GM21526 (cell line): ENCODE measurements around the gene PDHB.

Source experiments
- ATAC-seq: cut with Tn5 transposase; IDR thresholded peaks from one replicate; pipeline ENCODE4 v1.9.1; 2021; ENCODE audit warnings: moderate library complexity; ENCODE audit not compliant: unreplicated experiment, low FRiP score

PDHB gene

DNA sequence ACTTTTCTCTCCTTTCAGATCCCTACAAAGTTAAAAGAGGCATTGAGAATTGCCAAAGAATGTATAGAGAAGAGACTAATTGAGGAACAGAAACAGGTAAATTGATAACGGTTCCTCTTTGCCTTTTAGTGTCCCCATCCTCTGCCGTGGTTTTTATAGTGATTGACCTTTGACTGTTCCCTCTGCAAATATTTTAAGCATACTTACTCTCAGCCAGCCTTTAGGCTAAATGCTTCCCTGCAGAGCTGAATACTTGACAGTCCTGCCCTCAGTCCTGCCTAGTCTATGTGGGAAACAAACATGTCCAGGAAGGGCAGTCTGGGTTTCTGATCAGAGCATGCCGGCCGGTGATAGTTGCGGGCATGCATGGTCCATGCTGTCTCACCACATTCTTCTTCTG, 24.7 kb downstream of the PDHB start:
- no peak for ATAC-seq

DNA sequence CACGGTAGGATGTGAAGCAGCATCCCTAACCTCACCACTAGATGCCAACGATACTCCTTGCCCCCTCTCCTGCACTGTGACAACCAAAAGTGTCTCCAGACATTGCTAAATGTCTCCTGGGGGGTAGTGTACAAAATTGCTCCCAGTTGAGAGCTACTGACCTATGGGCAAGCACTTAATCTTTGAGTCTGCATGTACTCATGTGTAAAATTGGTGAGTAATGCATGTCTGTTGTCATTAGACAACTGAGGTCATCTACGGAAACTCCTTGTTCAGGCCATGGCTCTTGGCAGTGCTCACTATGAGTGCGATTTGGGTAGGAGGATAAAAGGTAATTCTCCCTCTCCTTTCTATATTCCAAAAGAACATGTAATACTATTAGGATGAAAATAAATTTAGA, 29.2 kb downstream of the PDHB start:
- ATAC-seq = no peak

DNA sequence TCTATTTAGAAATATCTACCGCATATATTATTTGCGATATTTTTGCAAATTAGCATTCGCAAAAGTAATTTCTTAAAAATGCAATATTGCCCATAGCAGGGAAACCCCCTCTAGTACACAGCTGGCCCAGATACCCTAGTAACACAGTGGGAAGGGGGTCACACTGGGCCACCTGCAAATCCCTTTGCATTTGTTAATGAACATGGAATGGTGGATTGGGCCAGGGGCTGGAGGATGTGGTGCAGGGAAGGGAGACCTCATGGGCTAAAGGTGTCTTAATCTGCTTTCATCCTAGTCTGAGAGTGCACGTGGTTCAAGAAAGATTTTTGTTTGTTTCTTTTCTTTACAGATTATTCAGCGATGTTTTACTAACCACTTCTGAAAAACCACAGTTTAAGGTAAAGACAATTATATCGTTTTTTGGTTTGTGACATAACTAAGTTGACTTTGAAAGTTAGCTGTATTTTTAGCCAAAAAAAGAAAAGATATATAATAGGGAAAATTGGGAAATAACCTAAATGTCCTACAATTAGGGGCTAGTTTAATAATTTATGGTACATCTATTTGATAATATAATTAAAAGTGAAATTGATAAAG, 30.0 kb downstream of the PDHB start:
- no peak for ATAC-seq

DNA sequence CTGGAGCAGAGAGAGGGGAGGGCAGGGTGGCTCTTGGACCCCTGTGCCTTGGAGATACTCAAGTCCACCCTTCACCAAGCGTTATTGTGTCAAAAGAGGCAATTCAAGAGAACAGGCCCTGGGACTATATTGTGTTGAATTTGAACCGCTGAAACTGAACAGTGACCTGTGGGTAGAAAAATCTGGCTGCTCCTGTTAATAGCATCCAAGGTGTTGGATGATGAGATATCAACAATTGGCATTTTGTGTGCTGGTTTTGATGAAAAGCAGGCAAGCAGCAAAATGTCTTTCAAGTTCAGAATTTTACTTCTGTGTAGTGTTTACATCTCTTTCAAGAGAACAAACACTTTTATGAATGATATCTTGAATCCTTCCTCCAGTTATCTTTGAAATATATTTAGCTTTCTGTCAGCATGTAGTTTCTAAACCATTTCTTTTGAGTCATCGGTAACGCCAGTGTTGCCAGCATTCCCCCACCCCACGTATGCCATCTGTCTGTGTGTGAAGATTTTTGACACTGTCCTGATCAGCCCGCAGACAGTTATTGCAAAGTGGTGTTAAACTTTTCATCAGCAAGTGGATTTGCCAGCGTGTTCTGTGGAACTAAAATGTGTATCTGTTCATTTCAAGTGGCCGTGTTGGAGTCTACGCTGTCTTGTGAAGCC, 34.8 kb downstream of the PDHB start:
- no peak for ATAC-seq

DNA sequence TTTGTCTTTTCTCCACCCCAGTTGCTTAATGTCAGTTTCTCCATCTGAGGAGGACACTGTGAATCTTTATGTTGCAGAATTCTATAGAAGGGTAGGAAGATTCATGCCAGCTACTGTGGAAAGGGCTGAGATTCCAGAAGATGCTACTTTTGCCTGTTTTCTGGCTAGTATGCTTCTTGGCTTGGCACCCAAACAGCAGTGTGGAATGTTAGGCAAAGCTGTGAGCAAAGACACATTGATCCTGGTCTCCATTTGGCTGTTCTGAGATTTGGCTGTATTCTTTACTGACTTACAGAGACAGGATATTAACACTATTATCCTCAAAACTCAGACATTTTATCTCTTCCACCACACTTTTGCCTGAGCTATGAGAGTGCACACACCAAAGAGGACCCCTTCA, 39.3 kb downstream of the PDHB start:
- ATAC-seq = no peak

DNA sequence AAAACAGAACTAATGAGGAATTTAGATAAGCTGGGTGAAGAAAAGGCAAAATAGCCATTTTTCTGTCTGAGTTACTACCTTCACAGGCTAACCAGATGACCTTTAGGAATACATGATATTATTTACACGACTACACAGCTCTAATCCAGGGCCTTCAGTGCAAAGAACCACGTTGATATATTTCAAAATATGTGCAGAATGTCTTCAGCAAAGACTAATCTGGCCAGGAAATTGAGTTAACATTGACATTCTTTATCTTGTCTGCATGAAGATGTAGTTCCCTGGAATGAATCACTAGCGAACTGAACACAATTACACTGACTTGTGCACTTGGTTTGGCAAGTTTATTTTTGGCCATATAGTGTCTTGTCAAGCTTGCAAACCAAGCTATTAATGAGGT, 41.5 kb downstream of the PDHB start:
- ATAC-seq = no peak

DNA sequence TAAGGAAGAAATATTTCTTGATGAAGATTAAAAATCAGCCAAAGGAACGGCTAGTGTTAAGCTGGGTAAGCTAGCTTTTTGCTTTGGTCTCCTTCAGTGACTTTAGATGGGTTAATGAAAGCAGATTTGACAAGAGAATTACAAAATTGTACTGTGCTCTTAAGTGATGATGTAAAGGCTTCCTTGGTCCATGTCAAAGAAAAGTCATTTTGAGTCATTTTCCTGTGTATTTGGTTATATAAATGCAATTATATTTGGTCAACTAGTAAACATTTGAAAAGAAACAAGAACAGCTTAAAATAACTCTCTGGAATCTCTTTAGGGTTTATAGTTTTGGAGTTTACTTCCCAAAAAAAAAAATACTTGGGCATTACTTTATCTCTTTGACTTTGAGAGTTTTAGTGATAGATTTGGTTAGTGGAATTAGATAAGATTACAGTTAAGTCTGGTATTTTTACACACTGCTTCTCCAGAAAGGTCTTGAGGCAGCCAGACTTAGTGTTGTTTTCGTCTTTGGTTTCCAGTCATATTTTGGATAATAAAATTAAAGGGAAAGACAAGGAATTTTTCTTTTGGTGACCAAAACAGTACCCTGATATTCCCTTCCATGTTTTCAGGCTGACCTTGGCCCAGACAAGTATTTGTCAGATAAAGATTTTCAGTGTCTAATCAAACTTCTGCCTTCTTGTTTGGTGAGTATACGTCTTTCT, 42.3 kb downstream of the PDHB start:
- ATAC-seq = no peak

DNA sequence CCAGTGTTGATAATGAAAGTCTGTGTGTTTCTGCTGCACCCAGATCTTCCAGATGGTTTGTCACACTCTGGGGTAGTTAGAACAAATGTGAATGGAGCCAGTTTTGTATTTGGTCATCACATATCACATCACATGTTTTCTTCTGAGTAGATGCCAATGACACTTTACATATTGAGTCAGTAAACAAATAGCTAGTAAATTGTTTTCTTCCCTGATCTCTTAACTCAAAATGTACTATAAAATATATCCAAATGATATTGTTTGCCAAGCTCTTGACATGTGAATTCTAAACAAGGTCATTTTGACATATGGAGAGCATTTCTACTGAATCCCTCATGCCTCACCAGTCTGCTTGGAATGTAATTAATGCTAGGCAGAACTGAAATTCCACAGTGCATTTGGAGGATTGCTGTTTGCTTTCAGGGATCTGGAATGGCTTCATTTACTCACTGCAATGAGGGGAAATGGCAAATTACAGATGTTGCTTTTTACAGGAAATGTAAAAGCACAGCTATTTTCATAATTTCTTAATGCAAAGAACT, 45.0 kb downstream of the PDHB start:
- no peak for ATAC-seq

DNA sequence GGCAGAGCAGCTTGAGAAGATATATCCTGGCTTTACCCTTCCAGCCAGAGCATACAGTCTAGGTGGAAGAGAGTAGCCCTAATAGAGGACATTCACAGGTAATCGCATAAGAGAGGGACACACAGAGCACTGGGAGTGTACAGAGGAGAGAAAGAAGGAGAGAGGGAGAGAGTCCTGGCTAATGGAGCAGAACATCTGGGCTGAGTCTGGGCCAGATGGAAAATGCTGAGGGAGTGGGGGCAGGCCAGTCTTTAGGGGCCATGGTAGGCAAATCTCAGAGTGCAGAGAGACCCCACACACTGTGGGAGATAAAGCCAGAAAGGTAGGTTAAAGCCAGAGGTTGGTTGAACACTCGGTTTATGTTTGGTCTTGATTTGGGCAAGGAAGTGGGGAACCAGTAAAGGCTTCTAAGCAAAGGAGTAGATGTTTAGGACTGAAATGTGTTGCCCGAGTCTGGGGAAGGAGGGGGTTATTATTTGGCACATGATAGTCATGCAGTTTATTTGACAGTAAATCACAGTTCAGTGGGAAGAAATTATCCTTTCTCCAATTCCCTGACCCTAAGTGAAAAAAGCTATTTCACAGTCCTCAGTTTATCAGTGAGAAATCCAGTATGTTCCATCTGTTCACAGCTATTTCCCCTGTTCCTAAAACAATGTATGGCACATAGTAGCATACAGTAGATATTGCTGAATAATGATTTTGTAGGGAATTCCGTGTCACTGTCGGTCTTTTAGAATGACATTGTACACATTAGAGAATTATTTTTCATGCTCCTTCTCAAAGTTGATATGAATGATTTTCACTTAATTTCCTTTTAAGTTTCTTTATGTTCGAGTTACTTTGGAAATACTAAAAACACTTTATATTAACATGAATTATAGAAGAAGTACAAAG, 45.7 kb downstream of the PDHB start:
- no peak for ATAC-seq

DNA sequence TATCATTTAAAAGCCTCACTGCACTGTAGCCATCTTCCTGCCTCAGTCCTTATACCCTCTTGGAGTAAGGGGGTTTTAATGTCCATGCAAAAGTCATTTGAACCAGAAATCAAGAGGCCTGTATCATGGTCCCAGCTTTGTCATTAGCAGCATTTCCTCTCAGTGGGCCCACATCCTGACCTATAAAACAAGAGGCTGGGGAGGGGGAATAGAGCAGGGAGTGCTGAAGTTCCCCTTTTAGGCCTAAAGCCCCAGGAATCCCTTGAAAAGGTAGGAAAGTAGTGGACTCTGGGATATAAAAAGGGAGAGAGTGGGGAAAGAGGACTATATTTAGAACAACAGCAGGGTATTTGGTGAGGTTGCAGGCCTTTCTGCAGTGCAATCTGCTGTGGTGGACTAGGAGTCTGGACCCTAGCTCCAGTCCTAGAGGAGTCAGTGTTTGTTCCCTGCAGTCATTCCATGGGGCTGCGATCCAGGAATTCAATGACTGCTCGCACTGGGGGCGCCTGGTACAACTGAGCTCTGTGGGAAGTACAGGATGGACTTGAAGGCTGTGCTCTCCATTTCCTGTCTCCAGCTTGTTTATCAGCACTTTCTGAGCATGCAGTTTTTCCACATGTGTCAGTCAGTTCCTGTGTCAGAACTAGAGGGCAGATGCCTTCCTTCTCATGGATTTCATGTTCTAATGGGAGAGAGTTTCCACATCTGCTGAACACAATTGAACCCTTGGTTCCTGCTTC, 46.8 kb downstream of the PDHB start:
- ATAC-seq = no peak

DNA sequence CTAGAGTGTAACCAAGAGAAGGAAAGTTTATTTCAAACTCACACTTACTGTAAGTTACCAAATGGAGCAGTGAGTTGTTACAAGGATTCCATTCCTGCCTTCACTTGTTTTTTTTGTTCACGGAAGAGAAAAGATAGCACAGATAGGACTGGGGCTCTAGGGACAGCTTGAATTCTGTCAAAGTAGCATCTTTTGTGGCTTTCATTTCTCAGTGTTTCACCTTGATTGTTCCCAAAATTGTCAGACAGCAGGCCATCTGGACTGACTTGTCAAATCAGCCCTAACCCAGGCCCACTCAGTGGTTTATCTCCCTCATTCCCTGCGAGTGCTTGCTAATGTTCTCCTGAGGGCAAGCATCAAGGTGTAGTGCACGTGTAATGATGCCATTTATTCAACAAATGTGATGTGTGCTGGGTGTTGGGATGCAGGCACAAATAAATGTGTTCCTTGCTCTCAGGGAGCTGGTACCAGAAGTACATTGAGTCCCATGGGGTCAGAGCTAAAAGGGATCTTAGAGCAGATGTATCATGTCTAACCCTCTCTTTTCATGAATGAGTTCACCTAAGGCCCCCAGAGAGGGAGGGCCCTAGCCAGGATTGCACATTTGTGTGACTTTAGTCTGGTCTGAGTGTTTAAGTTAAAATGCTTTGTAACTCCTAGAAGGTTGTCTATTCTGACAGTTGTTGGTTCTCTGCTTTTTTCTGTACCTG, 49.1 kb downstream of the PDHB start:
- no peak for ATAC-seq

DNA sequence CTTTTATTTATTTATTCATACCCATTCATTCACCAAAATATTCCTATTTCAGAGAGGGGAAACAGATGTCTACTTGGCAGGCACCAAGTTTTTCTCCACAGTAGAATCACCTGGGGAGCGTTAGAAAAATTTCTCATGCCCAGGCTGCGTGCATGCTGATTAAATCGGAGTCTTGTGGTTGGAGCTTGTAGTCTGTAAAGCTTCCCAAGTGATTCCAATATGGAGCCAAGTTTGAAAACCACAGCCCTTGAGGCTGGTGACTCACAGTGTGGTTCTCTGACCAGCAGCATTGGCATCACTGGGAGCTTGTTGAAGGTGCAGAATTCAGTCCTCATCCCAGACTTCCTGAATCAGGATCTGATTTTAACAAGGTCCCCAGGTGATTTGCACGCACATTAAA, 49.7 kb downstream of the PDHB start:
- ATAC-seq = no peak

DNA sequence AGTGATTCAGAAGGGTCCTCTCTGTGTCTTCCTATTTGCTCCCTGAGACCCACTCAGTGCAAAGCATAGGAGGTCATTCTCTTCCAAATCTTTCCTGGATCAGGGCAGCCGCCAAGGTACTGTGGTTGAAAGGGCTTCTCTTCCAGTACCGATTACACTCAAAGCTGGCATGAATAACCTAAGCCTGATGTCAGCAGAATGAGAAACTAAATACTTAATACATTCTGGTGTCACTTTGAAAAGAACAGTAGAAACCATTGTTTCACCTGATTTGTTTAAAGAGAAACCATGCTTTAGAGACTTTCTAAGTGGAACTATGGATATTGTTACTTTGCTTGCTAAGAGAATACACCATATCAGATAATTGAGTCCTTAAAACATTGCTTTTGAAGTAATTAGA, 50.2 kb downstream of the PDHB start:
- no peak for ATAC-seq

DNA sequence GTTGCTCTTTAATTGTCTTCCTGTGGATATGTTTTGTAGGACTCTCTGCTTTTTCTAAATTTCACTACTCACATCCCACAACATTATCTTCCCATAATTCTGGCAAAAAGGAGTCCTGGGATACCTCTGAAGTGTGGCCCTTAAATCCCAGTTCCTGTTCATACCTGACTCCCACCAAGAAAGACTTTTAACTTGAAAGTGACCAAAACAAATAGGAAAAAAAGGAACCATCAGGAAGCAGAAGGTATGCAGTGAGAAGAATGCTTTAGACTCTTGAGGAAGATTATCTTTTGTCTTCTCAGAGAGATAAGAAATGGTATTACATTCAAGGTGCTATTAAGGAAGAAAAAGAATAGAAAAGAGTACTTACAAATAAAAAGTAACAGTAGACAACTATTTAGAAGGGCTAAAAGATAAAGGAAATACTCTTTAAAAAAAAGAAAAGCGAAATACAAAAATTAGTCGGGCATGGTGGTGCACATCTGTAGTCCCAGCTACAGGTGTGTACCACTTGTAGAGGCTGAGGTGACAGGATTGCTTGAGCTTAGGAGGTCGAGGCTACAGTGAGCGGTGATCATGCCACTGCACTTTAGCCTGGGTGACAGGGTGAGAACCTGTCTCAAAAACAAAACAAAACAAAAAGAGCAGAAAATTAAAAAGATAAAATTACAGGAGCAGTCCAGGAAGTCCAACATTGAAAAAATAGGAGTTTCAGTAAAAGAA, 54.1 kb downstream of the PDHB start:
- ATAC-seq = no peak

DNA sequence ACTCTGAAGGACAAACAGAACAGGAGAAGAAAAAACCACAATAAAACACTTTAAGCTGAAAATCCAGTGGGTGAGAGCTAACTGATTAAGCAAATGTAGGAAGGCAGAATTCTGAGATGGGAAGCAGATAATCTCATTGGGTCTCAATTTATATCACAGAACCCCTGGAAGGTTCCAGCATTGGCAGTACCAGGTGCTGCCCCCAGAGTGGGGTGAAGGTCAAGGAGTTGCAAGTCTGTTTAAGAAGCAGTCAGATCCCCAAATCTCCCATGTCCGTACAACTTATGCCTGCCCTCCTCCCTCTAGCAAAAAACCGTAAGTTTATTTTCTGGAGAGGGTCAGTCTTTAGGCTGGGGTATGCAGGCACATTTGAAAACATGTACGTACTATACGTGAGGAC, 55.9 kb downstream of the PDHB start:
- no peak for ATAC-seq
